Measurements from ENCODE around the gene GUF1. TPM values are rescaled to one million over a fixed set of nuclear protein-coding genes. Genes with fewer than 3 reads are reported as not detected.

GUF1 gene
- total RNA-seq, 1 experiment from 2014 or later, result 27.2 TPM

DNA sequence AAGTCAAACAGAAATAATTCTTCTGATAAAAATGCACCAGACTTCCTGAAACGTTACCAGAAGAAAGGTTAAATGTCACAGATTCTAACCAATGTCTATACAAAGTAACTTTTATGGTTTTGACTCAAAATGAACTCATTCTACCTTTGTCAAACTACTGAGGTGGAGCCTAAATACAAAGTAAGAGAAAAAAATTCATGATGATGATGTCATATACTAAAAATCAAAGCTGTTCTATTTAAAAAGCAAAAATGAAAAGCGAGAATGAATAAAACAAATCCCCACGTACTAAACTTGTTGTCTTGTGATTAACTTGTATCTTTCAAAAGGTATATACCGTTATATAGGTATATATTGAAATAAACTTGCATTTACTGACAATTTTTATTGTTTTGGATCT, 26.5 kb downstream of the GUF1 start:
- Histone ChIP-seq H3K36me3 (ENCODE audit: insufficient read depth, low read length, poor library complexity, severe bottlenecking) (peaks cover 43% of the 10 kb centered on the region), H3K9me3 (ENCODE audit: low read depth, low read length, poor library complexity, severe bottlenecking) (no peaks in the 10 kb centered on the region), H3K27me3 (replicated peaks; ENCODE audit: insufficient read depth, low read depth, low read length, poor library complexity) (no peaks in the 10 kb centered on the region), H3K4me3 (ENCODE audit: low read depth, low read length, poor library complexity, severe bottlenecking) (no peak overlapping the region), H3K4me1 (ENCODE audit: insufficient read depth, low read length, poor library complexity, severe bottlenecking) (no peaks in the 10 kb centered on the region), H3K27ac (ENCODE audit: low read depth, low read length, poor library complexity, severe bottlenecking) (no peak overlapping the region)
- TF ChIP-seq EZH2 (IDR thresholded peaks at IDR 0.05; ENCODE audit: borderline replicate concordance, low read depth, low read length, poor library complexity, severe bottlenecking) (no peak), CTCF (conservative IDR thresholded peaks at IDR 0.05; ENCODE audit: low read depth, low read length) (no peak)
- no TSS peak for BruUV-seq (replicated peaks)
- DNase-seq (ENCODE audit: low spot score), result no peak
- intact Hi-C loops (cut with micrococcal nuclease; ENCODE audit: unreplicated experiment), result no loop called here
- ChIA-PET POLR2A (ENCODE audit: low non-redundant PET) (no interaction called here), CTCF (no interaction called here)

DNA sequence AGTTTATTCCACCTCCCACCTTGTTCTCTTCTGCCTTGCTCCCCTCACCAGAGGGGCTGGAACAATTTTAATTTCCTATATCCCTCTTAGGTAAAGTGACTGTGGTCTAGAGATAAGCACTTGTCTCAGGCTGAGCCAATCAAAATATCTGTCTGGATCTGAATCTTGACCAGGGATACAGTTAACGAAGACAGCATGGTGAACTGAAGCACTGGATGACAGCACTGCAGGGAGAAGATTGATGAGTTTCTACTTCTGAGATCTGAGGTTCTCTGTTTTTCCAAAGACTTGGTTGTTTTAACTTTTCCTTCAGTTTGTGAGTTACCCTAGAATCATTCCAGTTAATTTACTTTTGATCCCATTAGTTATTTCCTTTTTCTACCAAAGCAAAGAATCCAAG, 34.9 kb downstream of the GUF1 start:
- ChIA-PET POLR2A (ENCODE audit: low non-redundant PET) (no interaction called here), CTCF (no interaction called here)
- no peak for TF ChIP-seq CTCF (conservative IDR thresholded peaks at IDR 0.05; ENCODE audit: low read depth, low read length)
- no peak for TF ChIP-seq EZH2 (IDR thresholded peaks at IDR 0.05; ENCODE audit: borderline replicate concordance, low read depth, low read length, poor library complexity, severe bottlenecking)
- Histone ChIP-seq H3K4me1 (ENCODE audit: insufficient read depth, low read length, poor library complexity, severe bottlenecking) (no peaks in the 10 kb centered on the region), H3K27me3 (replicated peaks; ENCODE audit: insufficient read depth, low read depth, low read length, poor library complexity) (no peaks in the 10 kb centered on the region), H3K27ac (ENCODE audit: low read depth, low read length, poor library complexity, severe bottlenecking) (no peak overlapping the region), H3K36me3 (ENCODE audit: insufficient read depth, low read length, poor library complexity, severe bottlenecking) (no peaks in the 10 kb centered on the region), H3K9me3 (ENCODE audit: low read depth, low read length, poor library complexity, severe bottlenecking) (no peaks in the 10 kb centered on the region), H3K4me3 (ENCODE audit: low read depth, low read length, poor library complexity, severe bottlenecking) (no peak overlapping the region)
- DNase-seq (ENCODE audit: low spot score), result no peak
- intact Hi-C loops (cut with micrococcal nuclease; ENCODE audit: unreplicated experiment), result no loop called here
- BruUV-seq (replicated peaks), result no TSS peak

- intact Hi-C loops (cut with micrococcal nuclease; ENCODE audit: unreplicated experiment), result no loop called here
- POLR2A ChIA-PET (ENCODE audit: low non-redundant PET), result no interaction called here
- no peak overlapping the region for H3K4me3 ChIP-seq (ENCODE audit: low read depth, low read length, poor library complexity, severe bottlenecking)
- no peak for DNase-seq (ENCODE audit: low spot score)
- no peaks in the 10 kb centered on the region for H3K36me3 ChIP-seq (ENCODE audit: insufficient read depth, low read length, poor library complexity, severe bottlenecking)
- CTCF ChIA-PET, result no interaction called here
- no peaks in the 10 kb centered on the region for H3K27me3 ChIP-seq (replicated peaks; ENCODE audit: insufficient read depth, low read depth, low read length, poor library complexity)
- no peaks in the 10 kb centered on the region for H3K9me3 ChIP-seq (ENCODE audit: low read depth, low read length, poor library complexity, severe bottlenecking)
- no peak overlapping the region for H3K27ac ChIP-seq (ENCODE audit: low read depth, low read length, poor library complexity, severe bottlenecking)
- no TSS peak for BruUV-seq (replicated peaks)
- TF ChIP-seq EZH2 (IDR thresholded peaks at IDR 0.05; ENCODE audit: borderline replicate concordance, low read depth, low read length, poor library complexity, severe bottlenecking), result no peak
- TF ChIP-seq CTCF (conservative IDR thresholded peaks at IDR 0.05; ENCODE audit: low read depth, low read length), result no peak
- no peaks in the 10 kb centered on the region for H3K4me1 ChIP-seq (ENCODE audit: insufficient read depth, low read length, poor library complexity, severe bottlenecking)
Measured at GRCh38 chr4:44716597-44716996, 38.4 kb downstream of the GUF1 start.

Data from A673 (cell line).